ENCODE measurements around the gene SH2D3C.
A peak's percentile ranks its signal among the peaks of the same experiment; 100 is the strongest.

SH2D3C gene

DNA sequence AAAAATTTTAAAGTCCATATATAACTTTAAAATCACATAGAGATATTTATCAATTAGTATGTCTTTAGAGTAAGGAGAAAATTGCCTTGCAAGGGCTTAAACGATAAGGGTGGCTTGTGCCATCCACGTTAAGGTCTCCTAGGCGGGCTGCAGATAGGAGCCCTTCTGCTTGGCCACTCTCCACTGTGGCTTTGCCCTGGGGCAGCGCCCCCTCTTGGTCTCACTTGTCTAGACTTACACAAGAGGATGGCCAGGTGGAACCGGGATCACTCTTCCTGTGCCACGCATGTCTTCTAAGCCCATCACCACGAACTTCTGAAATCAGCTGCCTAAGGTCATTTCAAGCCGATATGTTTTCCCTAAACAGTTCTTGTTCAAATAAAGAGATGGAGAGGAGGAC lies 27.2 kb upstream of the SH2D3C start:
- peak in 1 of 2 donors; percentile 38 for DNase-seq

DNA sequence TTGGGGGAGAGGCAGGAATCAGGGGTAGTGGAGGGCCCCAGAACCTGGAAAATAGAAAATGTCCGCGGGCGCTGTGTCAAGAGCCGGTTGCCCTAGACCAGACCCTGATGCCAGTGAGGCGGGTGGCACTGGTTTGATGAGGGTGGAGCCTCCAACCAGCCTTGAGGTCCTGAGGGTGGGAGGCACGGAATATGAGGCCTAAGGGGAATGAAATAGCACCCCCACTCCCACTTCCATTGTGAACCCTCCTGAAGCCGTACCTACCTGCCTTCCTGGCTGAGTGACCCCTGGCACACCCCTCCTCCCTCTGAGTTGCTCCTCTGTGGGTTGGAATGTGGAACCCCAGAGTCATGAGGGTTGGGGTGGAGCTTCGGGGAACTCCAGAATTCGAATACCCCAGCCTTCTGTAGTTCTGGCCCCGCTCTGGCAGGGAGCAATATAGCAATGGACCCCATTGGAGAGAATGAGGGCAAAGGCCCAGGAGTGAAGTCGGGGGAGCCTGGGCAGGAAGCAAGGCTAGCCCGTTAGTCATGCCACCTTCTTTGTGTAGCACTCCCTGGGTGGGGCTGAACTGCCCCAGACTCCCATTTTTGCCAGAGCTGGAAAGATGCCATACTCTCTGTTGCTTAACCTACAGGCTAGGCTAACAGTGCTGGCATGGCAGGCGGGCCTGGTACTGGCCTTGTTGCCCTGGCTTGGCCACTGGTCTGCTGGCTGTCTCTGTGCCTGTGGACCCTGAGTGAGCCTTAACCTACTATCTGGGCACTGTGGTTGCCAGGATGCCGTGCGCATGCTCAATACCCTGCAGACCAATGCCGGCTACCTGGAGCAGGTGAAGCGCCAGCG lies 25.3 kb upstream of the SH2D3C start:
- no peak for DNase-seq

- peak; percentile 84 to 86 for DNase-seq
These were observed 24.3 kb upstream of the SH2D3C start, which contains the start of gene FPGS for GRCh38 chr9:127802576-127803443. Gene FPGS (plus strand): TSS chr9:127802882. CDS start chr9:127802925, 43 bp downstream.

GRCh38 chr9:127801955-127802575 lies 23.6 kb upstream of the SH2D3C start:
- DNase-seq: no peak

- no peak for DNase-seq
These were observed 18.4 kb upstream of the SH2D3C start for GRCh38 chr9:127796852-127797370.

GRCh38 chr9:127796225-127796813 lies 17.9 kb upstream of the SH2D3C start:
- DNase-seq: no peak

- no peak for DNase-seq
These were observed 15.7 kb upstream of the SH2D3C start for GRCh38 chr9:127794001-127794791.

DNA sequence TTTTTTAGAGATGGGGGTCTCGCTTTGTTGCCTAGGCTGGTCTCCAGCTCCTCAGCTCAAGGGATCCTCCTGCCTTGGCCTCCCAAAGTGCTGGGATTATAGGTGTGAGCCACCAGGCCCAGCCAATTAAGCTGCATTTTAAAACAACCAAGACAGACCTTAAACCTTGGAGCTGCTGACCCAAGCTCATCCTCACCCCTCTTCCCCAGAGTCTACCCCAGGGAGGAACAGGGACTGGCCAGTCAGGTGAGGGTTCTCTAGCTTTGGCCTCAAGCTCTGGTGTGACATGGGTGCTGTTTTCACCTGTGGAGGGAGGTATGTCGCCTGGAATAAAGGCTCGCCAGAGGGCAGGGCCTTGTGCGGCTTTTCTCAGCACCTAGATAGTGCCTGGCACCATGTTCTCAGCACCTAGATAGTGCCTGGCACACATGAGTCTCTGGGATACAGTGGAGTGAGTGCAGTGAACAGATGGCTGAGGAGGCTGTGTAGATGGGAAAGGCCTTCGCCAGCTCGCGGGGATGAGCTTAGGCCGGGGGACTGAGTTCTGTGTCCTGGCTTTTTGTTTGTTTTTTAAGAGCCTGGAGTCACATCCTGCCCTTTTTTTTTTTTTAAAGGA lies 14.7 kb upstream of the SH2D3C start:
- DNase-seq: no peak

DNA sequence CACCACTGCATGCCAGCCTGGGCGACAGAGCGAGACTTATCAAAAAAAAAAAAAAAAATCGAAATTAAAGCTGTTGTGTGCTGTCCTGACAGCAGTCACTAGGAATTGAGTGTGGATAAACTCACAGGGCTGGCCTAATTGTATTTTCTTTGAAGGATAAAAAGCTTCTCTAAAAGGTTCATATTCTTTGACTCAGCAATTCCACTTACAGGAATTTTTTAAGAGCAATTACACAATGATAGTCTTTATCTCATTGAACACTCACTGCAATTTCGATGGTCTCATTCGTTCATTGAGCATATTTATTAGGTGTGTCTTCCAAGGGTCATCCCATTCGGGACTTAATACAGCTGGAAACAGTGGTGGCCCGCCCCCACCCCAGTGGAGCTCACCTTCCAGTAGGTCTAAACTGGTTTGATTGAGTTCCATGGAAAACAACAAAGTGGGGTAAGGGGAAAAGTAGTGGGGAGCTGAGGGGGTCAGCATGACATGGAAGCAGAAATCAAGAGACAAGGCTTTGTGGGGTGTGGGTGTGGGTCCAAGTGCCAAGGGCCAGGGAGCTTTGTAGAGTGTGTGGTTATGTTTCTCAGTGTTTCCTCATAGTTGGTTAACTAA lies 14.1 kb upstream of the SH2D3C start:
- DNase-seq: no peak

GRCh38 chr9:127791085-127791484 lies 12.6 kb upstream of the SH2D3C start:
- DNase-seq: no peak

GRCh38 chr9:127790094-127790855 lies 11.8 kb upstream of the SH2D3C start:
- no peak for DNase-seq

DNA sequence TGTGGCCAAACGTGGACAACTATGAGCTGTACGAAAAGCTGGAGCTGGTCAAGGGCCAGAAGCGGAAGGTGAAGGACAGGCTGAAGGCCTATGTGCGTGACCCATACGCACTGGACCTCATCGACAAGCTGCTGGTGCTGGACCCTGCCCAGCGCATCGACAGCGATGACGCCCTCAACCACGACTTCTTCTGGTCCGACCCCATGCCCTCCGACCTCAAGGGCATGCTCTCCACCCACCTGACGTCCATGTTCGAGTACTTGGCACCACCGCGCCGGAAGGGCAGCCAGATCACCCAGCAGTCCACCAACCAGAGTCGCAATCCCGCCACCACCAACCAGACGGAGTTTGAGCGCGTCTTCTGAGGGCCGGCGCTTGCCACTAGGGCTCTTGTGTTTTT lies 10.7 kb upstream of the SH2D3C start:
- DNase-seq: no peak

GRCh38 chr9:127788337-127789011 lies 10.0 kb upstream of the SH2D3C start:
- DNase-seq: no peak

DNA sequence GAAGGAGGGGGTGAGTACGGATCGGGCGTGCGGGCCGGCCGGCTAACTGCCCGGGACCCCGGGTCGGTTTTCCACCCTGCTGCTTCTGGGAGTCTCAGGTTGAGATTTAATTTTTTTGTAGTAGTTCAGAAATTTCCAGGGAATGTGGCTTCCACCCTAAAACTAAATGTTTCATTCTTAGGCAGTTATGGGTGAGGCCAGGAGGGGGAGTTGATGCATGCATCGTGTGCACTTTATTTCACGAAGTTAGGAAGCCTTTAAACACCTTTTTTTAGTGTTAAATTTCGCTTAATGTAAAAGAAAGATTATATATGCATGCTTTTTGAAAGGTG lies 8.3 kb upstream of the SH2D3C start:
- no peak for DNase-seq

- DNase-seq: peak; percentile 92 to 94
These were observed 7.7 kb upstream of the SH2D3C start, which contains the start of gene CDK9 for GRCh38 chr9:127785933-127786772. Gene CDK9 (plus strand): TSS chr9:127786034. CDS start chr9:127786149, 115 bp downstream.

- peak; percentile 90 to 93 for DNase-seq
These were observed 6.8 kb upstream of the SH2D3C start for GRCh38 chr9:127785023-127785932.

Measured in CD4-positive, alpha-beta T cell treated with Interleukin-4 for 1 hour (primary cell).